Esophagus muscularis mucosa (tissue), 3 donors: ENCODE results near the gene POLH.

Source experiments
- CTCF ChIP-seq, 3 experiments: fragments of 200-600 bp in 2 of 3; fragments of 450-650 bp in 1 of 3; sonication (generic) in 2 of 3; IDR thresholded peaks; one replicate each; pipeline ENCODE4 v1.5.1; 2017 to 2019; ENCODE audit warnings: antibody characterized with exemption in 3 of 3, mild to moderate bottlenecking in 2 of 3, moderate library complexity in 1 of 3
- POLR2AphosphoS5 ChIP-seq, 2 donors: sonication (generic); formaldehyde crosslinking; IDR thresholded peaks; one replicate each; pipeline ENCODE4 v1.6.1; 2017; ENCODE audit warnings: antibody characterized with exemption in 2 of 2

GRCh38 chr6:43544461-43544860 is 31.5 kb upstream of the POLH start:
- TF ChIP-seq CTCF (IDR thresholded peaks at IDR 0.05) = no peak
- no peak for TF ChIP-seq POLR2AphosphoS5 (IDR thresholded peaks at IDR 0.05)
